ENCODE measurements around the gene DACT1. TPM values are rescaled to one million over a fixed set of nuclear protein-coding genes. Genes with fewer than 3 reads are reported as not detected.

Gene DACT1
- total RNA-seq, 1 donor from 2014 or later = 5.5 TPM

DNA sequence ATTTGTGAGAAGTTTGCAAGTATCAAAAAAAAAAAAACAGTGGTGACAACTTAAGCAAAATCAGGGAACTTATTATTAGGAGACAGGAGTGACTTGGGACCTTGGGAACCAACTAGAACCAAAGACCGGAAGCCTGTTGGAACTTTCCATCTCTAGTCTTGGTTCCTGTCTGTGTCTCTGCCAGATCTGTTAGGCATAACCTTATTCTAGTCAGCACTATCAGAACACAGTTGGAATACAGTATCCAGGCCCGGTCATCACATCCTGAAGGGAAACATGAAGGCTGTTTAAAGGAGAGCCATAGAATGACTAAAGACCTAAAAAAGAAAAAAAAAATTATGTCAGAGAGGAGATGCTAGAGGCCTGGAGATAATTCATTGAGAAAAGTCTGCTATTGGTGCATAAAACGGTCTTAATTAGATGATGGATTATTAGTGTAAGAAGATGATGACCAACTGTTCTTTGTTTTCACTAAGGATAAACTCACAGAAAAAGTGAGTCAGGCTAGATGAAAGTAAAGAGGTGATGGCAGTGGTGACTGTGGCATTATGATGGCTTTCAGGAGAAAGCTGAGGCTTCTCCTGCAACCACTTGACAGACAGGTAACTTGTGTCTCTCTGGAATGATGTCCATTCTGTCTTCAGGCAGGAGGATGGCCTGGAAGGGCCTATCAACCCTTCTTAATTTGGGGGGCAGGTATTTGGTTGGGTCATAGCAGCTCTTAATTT, 28.2 kb downstream of the DACT1 start:
- Mint-ChIP-seq H3K36me3 (ENCODE audit: insufficient read depth) (no peaks in the 10 kb centered on the region), H3K4me1 (ENCODE audit: low read depth) (peaks cover 13% of the 10 kb centered on the region), H3K4me3 (ENCODE audit: low read depth) (no peak overlapping the region), H3K27ac (no peak overlapping the region), H3K9me3 (ENCODE audit: low read depth) (no peaks in the 10 kb centered on the region), H3K27me3 (no peaks in the 10 kb centered on the region)
- DNase-seq (ENCODE audit: low spot score, unreplicated experiment) = no peak
- TF ChIP-seq, protein P1, sequence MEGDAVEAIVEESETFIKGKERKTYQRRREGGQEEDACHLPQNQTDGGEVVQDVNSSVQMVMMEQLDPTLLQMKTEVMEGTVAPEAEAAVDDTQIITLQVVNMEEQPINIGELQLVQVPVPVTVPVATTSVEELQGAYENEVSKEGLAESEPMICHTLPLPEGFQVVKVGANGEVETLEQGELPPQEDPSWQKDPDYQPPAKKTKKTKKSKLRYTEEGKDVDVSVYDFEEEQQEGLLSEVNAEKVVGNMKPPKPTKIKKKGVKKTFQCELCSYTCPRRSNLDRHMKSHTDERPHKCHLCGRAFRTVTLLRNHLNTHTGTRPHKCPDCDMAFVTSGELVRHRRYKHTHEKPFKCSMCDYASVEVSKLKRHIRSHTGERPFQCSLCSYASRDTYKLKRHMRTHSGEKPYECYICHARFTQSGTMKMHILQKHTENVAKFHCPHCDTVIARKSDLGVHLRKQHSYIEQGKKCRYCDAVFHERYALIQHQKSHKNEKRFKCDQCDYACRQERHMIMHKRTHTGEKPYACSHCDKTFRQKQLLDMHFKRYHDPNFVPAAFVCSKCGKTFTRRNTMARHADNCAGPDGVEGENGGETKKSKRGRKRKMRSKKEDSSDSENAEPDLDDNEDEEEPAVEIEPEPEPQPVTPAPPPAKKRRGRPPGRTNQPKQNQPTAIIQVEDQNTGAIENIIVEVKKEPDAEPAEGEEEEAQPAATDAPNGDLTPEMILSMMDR (IDR thresholded peaks at IDR 0.05; ENCODE audit: unreplicated experiment) = no peak

DNA sequence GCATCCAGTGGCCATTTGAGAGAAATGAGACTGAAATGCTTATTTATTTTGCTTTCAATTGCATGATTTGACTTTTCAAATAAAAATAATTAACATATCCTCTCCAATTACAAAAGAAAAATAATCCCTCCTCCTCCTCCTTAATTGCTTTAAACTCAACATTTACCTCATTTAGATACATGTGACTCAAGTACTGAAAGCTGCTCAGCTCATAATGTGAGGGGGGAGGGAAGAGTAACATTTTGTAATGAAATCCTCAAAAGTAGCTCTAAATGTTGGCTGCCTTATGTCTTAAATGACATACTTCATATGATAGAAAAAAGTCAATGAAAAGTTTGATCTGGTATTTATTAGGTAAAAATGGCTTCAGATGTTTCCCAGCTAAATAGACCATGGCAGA, 29.0 kb downstream of the DACT1 start:
- no peak overlapping the region for H3K4me3 Mint-ChIP-seq (ENCODE audit: low read depth)
- TF ChIP-seq, protein P1 (IDR thresholded peaks at IDR 0.05; ENCODE audit: unreplicated experiment) = no peak
- no peak overlapping the region for H3K27ac Mint-ChIP-seq
- H3K9me3 Mint-ChIP-seq (ENCODE audit: low read depth) = no peaks in the 10 kb centered on the region
- peaks cover 13% of the 10 kb centered on the region for H3K4me1 Mint-ChIP-seq (ENCODE audit: low read depth)
- H3K36me3 Mint-ChIP-seq (ENCODE audit: insufficient read depth) = no peaks in the 10 kb centered on the region
- no peak for DNase-seq (ENCODE audit: low spot score, unreplicated experiment)
- H3K27me3 Mint-ChIP-seq = no peaks in the 10 kb centered on the region

DNA sequence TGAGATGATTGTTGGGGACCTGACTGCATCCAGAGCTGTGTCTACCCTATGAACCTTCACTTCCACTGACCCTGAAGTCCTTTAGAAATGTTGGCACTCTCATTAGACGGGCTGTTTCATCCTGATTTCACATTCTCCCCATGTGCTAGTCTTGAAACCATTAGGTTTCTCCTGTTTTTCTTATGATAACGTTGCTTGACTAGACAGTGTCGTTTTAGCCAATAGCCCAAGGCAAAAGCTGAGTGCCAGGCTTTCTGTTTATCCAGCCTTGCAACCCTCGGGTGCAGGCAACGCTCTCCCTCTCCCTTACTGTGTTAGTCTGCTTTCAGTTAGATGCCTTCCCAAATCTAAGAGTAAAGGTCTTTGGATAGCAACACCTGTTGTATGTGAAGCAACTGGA, 30.1 kb downstream of the DACT1 start:
- no peaks in the 10 kb centered on the region for H3K9me3 Mint-ChIP-seq (ENCODE audit: low read depth)
- H3K36me3 Mint-ChIP-seq (ENCODE audit: insufficient read depth) = no peaks in the 10 kb centered on the region
- H3K4me1 Mint-ChIP-seq (ENCODE audit: low read depth) = peaks cover 13% of the 10 kb centered on the region

DNA sequence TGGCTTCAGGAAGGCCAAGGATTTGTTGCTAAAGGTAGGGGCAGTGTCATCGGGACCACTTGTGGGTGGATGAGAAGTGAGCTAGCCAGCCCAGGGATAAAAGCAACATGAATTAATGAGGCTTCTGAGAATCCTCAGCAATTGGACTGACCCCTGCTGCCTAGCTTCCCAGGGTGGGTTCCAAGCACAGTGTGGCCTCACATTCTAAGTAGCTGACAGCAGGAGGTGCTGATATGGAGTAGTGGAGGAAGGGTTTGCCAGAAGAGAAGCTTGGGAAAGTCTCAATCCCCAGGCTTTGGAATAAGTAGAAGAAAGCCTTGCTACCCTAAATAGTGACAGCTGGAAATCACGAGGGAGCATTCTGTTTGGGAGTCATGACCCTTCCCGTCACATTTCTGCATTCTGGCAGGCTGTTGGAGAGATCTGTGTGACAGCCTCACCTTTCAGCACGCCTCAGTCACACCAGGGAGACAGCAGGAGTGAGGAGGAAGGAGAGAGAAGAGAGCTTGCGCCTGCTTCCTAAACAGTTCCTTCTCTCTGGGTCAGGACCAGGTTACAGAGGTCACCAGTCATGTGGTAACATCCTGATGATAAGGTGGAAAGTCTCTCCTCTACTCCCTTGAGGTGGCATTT, 31.2 kb downstream of the DACT1 start:
- Mint-ChIP-seq H3K9me3 (ENCODE audit: low read depth) (no peaks in the 10 kb centered on the region), H3K4me1 (ENCODE audit: low read depth) (peaks cover 6% of the 10 kb centered on the region), H3K27ac (no peak overlapping the region), H3K27me3 (no peaks in the 10 kb centered on the region), H3K36me3 (ENCODE audit: insufficient read depth) (no peaks in the 10 kb centered on the region), H3K4me3 (ENCODE audit: low read depth) (no peak overlapping the region)
- TF ChIP-seq, protein P1 (IDR thresholded peaks at IDR 0.05; ENCODE audit: unreplicated experiment) = no peak
- no peak for DNase-seq (ENCODE audit: low spot score, unreplicated experiment)

More for the DNA sequence above, 30.1 kb downstream of the DACT1 start:
- Mint-ChIP-seq H3K27me3 (no peaks in the 10 kb centered on the region), H3K4me3 (ENCODE audit: low read depth) (no peak overlapping the region), H3K27ac (no peak overlapping the region)
- TF ChIP-seq, protein P1 (IDR thresholded peaks at IDR 0.05; ENCODE audit: unreplicated experiment) = no peak
- DNase-seq (ENCODE audit: low spot score, unreplicated experiment) = no peak

DNA sequence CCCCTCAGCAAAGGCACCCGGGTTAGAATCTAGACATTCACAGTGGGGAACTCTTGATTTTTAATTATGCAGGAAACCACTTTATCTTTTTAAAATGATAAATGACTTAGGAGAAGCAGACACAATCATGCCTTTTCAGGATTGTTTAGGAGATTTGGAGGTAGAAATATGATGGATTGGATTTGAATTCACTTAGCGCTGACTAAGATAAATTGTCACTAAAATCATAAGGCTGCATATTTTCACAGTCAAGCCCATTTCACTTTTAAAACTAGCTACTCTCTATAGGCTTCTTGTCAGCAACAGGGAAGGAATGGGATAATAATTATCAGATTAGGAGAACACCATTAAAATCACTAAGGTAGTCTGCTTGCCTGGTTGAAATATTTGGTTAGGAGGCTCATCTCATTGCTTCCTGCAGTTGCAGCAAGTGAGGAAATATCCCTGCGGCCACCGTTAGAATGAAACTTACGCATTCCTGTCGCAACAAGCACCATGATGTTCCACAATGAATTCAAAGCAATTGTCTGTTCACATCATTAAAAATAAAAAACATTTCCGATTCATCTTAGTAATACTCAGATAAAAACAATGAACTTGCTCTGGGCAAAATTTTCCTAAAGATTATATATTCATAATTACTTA, 31.9 kb downstream of the DACT1 start:
- Mint-ChIP-seq H3K27me3 (no peaks in the 10 kb centered on the region), H3K4me1 (ENCODE audit: low read depth) (peaks cover 1% of the 10 kb centered on the region), H3K9me3 (ENCODE audit: low read depth) (no peaks in the 10 kb centered on the region), H3K27ac (no peak overlapping the region), H3K4me3 (ENCODE audit: low read depth) (no peak overlapping the region), H3K36me3 (ENCODE audit: insufficient read depth) (no peaks in the 10 kb centered on the region)
- DNase-seq (ENCODE audit: low spot score, unreplicated experiment) = no peak
- TF ChIP-seq, protein P1 (IDR thresholded peaks at IDR 0.05; ENCODE audit: unreplicated experiment) = no peak

Measured in progenitor cell of endocrine pancreas (in vitro differentiated cells).